ENCODE results near the gene ZNF71. TPM values are rescaled to one million over a fixed set of nuclear protein-coding genes. Genes with fewer than 3 reads are reported as not detected.
A peak's percentile ranks its signal among the peaks of the same experiment; 100 is the strongest.

ZNF71 gene
- total RNA-seq, 4 donors from 2014 or later = 6.7 to 7.5 (median 7.4) TPM

DNA sequence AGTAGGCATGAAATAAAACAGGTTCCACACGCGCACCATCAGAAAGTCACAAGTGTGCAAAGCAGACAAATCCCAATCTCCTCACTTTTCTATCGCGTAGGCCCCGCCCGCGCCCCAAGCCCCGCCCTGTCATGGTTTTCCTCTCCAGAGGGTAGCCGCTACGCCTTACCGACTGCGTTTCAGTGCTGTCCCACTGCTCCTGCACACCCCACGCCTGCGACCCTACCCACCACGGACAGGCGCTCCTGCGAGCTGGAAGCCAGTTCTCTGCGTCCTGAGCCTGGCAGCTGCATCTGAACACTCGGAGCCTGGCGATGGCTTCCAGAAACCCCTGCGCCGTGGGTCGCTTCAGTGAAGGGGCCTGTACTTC, 28.2 kb upstream of the ZNF71 start:
- intact Hi-C loops (cut with DNase I; ENCODE audit: low total_unique reads) (loop anchor here (1.0 to 5.0 kb wide), 7 partner anchors 28 to 1615 kb away; partner anchors contain the start of genes ZFP28, ZNF274, ZNF471 and ZNF583), in situ Hi-C loops (cut with MboI; ENCODE audit: low sequenced_read_pairs in 4 of 4) (no loop called here)
- H3K27me3 ChIP-seq = no peaks in the 10 kb centered on the region
- H3K36me3 ChIP-seq = peaks cover 0 to 76% of the 10 kb centered on the region in 2 donors
- peak overlapping the region; percentile 83 to 91 (median 86) for H3K27ac ChIP-seq
- H3K4me1 ChIP-seq = peaks cover 13 to 14% of the 10 kb centered on the region in 2 donors
- peaks cover 0 to 53% (median 0%) of the 10 kb centered on the region in 3 donors for H3K9me3 ChIP-seq
- ATAC-seq = peak; percentile 42 to 52
- peak overlapping the region; percentile 80 to 98 (median 85) for H3K4me3 ChIP-seq
- peak in 1 of 2 donors; percentile 19 for DNase-seq
- TF ChIP-seq, protein P1, sequence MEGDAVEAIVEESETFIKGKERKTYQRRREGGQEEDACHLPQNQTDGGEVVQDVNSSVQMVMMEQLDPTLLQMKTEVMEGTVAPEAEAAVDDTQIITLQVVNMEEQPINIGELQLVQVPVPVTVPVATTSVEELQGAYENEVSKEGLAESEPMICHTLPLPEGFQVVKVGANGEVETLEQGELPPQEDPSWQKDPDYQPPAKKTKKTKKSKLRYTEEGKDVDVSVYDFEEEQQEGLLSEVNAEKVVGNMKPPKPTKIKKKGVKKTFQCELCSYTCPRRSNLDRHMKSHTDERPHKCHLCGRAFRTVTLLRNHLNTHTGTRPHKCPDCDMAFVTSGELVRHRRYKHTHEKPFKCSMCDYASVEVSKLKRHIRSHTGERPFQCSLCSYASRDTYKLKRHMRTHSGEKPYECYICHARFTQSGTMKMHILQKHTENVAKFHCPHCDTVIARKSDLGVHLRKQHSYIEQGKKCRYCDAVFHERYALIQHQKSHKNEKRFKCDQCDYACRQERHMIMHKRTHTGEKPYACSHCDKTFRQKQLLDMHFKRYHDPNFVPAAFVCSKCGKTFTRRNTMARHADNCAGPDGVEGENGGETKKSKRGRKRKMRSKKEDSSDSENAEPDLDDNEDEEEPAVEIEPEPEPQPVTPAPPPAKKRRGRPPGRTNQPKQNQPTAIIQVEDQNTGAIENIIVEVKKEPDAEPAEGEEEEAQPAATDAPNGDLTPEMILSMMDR (IDR thresholded peaks at IDR 0.05 in 4 of 5, conservative IDR thresholded peaks at IDR 0.05 in 1 of 5) = no peak
- no peak for TF ChIP-seq POLR2A (IDR thresholded peaks at IDR 0.05)

DNA sequence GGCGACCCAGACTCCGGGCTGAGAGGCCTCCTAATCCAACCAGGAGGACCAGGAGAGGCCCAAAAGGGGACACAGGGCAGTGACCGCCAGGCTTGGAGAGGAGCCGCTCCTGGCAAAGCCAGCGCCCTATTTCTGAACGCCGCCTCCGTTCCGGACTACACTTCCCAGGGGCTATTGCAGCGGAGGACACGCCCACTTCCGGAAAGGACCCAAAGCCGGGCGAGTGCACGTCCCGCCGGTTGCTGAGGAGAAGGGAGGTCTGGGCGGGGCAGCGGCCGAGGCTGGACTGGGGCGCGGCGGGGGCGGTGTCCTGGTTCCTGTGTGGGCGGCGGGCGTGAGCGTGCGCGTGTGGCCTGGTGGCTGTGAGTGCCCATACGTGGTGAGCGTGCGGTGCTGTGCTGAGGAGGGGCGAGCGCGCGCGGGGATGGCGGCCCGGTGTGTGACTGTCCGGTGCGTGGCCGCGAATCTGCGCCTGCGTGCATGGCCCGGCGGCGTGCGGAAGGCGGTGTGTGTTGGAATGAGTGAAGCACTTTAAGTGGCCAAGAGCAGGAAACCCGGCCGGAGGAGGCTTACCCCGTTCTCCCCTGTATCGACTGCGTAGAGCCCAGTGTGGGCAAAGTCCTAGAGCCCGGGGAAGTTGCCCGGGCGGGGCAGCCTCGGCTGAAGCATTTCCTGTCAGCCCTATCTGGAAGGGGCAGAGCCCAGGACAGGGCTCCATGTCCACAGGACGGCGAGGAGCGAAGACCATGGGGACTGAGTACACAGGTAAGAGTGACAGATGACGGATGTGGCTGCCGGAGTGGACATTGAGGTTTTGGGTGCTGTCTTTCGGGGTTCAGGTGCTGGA, 27.6 kb upstream of the ZNF71 start, which contains the start of gene ZNF470:
ZNF470 (plus strand) TSS at position 195 of the 847 bp plus-strand sequence. CDS start 2,844 bp downstream, outside the sequence.
- TF ChIP-seq, protein P1 (IDR thresholded peaks at IDR 0.05 in 4 of 5, conservative IDR thresholded peaks at IDR 0.05 in 1 of 5) = peak in 1 of 5 experiments; percentile 5
- peak; percentile 46 to 50 for TF ChIP-seq POLR2A (IDR thresholded peaks at IDR 0.05)
- peaks cover 0 to 46% (median 0%) of the 10 kb centered on the region in 3 donors for H3K9me3 ChIP-seq
- in situ Hi-C loops (cut with MboI; ENCODE audit: low sequenced_read_pairs in 4 of 4) (no loop called here), intact Hi-C loops (cut with DNase I; ENCODE audit: low total_unique reads) (loop anchor here (1.0 to 5.0 kb wide), 6 partner anchors 28 to 1615 kb away; partner anchors contain the start of genes ZFP28, ZNF274, ZNF471 and ZNF583)
- peak; percentile 99 for ATAC-seq
- peak within 1 kb of the TSS; percentile 83 to 91 (median 86) for H3K27ac ChIP-seq
- H3K36me3 ChIP-seq = peaks cover 0 to 75% of the 10 kb centered on the region in 2 donors
- peaks cover 13 to 14% of the 10 kb centered on the region in 2 donors for H3K4me1 ChIP-seq
- peak within 1 kb of the TSS; percentile 80 to 98 (median 85) for H3K4me3 ChIP-seq
- peak; percentile 90 to 92 for DNase-seq
- H3K27me3 ChIP-seq = no peaks in the 10 kb centered on the region

DNA sequence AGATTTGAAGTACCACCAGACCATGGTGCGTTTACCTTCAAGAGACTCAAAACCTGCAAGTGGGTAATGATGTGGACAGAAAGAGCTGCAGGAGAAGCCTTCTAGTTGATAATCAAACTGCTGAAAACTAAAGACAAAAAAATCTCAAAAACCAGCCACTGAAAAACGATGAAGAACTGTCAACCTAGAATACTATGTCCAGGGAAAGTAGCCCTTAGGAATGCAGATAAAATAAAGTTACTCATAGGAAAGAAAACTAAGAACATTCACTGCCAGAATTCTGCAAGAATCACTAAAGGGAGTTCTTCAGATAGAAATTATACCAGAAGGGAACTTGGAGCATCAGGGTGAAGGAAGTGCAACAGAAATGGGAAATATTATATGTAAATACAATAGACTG, 22.5 kb upstream of the ZNF71 start:
- Histone ChIP-seq H3K4me1 (peaks cover 9% of the 10 kb centered on the region in 2 donors), H3K36me3 (peaks cover 4 to 90% of the 10 kb centered on the region in 2 donors), H3K27ac (no peak overlapping the region), H3K27me3 (no peaks in the 10 kb centered on the region), H3K9me3 (peaks cover 15 to 58% (median 32%) of the 10 kb centered on the region in 3 donors), H3K4me3 (no peak overlapping the region)
- DNase-seq = no peak
- TF ChIP-seq, protein P1 (IDR thresholded peaks at IDR 0.05 in 4 of 5, conservative IDR thresholded peaks at IDR 0.05 in 1 of 5) = no peak
- no peak for TF ChIP-seq POLR2A (IDR thresholded peaks at IDR 0.05)
- ATAC-seq = no peak
- in situ Hi-C loops (cut with MboI; ENCODE audit: low sequenced_read_pairs in 4 of 4) (no loop called here), intact Hi-C loops (cut with DNase I; ENCODE audit: low total_unique reads) (no loop called here)

DNA sequence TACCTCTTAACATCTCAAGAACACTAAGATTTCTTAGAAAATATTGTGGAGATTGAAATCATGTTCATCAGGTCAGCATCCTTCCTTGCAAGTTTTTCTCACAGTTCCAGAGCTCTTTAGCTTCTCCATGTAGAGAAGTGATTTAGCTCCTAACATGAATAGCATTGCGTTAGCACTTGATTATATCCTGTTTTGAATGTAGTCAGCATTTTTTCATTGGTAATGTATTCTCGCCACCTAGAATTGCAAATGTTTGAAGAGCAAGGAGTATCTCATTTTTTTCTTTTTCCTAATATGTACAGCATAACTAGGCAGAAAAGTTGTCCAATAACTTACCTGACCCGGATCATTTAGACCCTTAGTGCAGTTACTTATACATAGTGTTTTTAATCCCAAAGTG, 21.2 kb upstream of the ZNF71 start:
- peaks cover 15 to 98% of the 10 kb centered on the region in 2 donors for H3K36me3 ChIP-seq
- ATAC-seq (no peak), DNase-seq (no peak)
- TF ChIP-seq, protein P1 (IDR thresholded peaks at IDR 0.05 in 4 of 5, conservative IDR thresholded peaks at IDR 0.05 in 1 of 5) = no peak
- TF ChIP-seq POLR2A (IDR thresholded peaks at IDR 0.05) = no peak
- peaks cover 27 to 71% (median 43%) of the 10 kb centered on the region in 3 donors for H3K9me3 ChIP-seq
- peak overlapping the region in 1 of 4 donors; percentile 34 for H3K4me3 ChIP-seq
- in situ Hi-C loops (cut with MboI; ENCODE audit: low sequenced_read_pairs in 4 of 4) (no loop called here), intact Hi-C loops (cut with DNase I; ENCODE audit: low total_unique reads) (no loop called here)
- no peak overlapping the region for H3K27ac ChIP-seq
- peaks cover 0 to 4% (median 0%) of the 10 kb centered on the region in 3 donors for H3K27me3 ChIP-seq
- no peaks in the 10 kb centered on the region for H3K4me1 ChIP-seq
